CD4-positive, alpha-beta T cell treated with Interleukin-6 for 4 hours (primary cell): ENCODE results near the gene CHMP5.

Source experiments
- DNase-seq: peaks from one replicate; pipeline ENCODE4 v3.0.0-alpha.2; 2020; ENCODE audit warnings: mixed read lengths

The CHMP5 gene

DNA sequence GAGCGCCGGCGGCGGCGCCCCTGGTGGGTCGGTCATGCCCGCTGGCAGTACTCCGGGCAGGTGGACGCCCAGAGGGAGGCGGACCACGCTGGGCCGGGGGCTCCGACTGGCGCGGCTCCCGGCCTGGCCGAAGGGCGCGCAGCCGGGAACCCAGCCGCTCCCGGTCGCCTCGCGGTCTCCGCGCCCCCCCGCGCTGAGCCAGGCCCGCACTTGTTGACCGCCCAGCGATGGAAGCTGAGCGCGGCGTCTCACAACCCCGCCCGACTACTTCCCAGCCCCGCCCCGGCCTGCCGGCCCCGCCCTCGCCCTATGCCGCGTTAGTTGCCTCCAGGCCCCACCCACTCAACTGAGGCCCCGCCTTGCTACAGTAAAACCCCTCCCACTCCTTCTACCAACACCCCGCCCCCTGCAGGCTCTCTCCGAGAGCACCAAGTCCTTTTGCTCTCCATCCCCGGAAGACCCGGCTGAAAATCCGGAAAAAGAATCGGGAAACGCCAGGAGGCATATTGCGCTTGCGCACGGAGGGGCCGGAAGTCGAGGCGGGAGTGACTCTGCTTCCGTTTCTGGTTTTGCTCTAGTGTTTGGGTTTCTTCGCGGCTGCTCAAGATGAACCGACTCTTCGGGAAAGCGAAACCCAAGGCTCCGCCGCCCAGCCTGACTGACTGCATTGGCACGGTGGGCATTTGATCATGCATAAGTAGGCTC lies at the start of gene CHMP5, which contains the start of gene BAG1:
Gene CHMP5 (plus strand): TSS at position 577 of the 705 bp plus-strand sequence. CDS start 30 bp downstream, at position 607.
Gene BAG1 (minus strand): TSS at position 236 of the 705 bp plus-strand sequence.
- DNase-seq, result peak; percentile 100

DNA sequence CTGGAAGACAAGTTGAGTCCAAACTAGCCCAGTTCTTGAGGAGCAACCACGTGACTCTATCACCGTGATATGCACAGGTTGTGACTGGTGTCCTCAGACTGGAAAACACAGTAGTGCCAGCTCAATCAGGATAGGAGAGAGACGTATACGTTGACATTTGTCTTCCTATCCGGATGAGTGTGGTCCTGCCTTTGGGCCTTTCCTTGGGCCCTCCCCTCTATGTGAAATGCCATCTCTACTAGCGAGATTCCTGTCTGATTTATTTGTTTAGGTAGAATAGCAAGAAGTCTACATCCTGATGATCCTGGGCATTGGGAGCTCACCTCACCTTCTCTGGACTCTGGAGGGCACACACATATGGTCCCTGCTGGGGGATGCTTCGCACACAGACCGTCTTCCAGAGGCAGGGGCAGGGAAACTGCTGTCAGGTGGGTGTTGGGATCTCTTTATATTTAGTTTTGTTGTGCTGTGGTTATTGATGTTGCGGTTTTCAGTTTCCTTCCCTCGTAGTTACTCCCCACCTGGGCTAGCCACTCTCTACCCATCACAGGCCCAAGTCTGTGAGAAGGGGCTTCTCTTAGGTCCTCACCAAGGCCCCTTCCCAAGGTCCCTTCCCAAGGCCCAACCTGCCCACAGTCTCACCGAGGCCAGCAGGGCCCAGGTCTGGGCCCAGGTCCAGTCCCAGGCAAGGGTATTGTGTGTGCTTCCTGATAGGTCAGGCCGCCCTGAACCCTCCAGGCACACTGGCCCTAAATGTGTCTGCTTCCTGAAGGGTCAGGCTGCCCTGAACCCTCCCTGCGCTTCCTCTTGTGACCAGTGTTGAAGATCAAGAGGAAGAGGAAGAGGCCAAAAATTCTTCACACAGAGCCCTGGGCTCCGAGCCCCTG lies 43.9 kb upstream of the CHMP5 start:
- DNase-seq, result no peak

DNA sequence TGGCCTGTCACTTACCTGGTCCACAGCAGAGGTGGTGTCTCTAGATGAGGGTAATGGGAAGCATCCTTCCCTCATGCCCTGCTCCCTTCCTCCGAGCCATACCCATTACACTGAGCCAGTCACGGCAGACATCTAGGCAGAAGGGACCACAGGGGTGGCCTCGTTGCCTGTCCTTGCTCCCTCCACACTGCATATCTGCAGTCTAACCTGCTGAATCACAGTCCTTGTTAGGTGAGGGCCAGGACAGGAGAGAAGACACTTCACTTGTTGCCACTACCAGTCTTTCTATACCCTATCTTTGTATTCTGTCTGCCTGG lies 43.3 kb upstream of the CHMP5 start:
- no peak for DNase-seq

DNA sequence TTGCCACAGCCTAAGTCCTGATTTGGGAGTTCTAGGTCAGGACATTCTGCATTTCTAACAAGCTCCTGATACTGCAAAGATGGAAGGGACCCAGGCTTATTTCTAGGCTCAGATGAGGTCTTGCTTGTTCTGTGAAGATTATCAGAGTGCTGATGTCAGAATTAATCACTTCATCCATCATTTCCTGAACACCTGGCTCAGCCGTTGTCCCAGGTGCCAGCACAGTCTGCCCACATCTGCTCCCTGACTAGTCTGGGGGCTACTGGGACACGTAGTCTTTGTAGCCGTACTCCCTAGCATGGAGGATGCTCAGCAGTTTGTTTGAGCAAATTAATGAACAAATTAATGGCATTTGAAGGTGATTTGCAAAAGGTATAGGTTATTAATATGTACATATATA lies 42.8 kb upstream of the CHMP5 start:
- no peak for DNase-seq

DNA sequence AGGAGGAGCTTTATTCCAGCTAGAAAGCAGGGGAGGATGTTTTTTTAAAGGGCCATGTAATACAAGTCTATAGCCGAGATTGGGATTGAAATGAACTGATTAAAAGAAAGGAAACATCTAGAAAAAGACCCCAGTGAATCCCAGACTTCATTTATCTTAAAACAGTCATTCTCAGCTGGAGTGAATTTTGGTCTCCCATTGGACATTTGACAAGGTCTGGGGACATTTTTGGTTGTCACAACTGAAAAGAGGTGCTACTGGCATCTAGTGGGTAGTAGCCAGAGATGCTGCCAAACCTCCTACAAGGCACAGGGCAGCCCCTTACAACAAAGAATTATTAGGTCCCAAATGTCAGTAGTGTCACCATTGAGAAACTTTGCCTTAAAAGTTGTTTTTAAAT lies 41.2 kb upstream of the CHMP5 start:
- no peak for DNase-seq

DNA sequence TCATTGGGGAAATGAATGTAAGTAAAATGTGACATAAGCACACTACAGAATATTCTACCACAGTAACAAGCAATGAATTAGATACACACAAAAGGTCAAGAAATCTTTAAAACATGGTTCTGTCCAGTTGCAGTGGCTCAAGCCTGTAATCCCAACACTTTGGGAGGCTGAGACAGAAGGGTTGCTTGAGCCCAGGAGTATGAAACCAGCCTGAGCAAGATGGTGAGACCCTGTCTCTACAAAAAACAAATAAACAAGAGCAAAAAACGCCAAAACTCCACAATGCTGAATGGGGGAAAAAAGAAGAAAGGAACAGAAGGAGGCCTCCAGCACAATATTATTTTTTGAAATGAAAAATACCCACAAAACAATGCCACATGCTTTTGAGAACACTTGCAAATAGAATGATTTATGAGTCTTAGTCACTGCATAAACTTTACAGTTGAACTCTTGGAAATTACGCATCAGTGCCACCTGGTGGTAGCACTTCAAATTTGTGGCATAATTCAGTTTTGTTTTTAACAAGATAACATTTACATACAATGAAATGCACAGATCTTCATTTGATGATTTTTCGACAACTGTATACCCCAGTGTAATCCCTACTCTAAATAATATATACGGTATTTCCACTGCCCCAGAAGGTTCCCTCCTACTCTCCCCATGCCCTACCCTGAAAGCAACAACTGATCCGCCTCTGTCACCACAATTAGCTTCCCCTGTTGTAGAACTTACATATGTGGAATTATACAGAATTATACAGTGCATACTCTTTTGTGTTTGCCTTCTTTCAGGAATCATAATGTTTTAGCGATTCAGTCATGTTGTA lies 39.3 kb upstream of the CHMP5 start:
- DNase-seq, result peak; percentile 81

- DNase-seq, result no peak
Measured at GRCh38 chr9:33227008-33227398, 37.8 kb upstream of the CHMP5 start.

GRCh38 chr9:33227741-33228140 lies 37.1 kb upstream of the CHMP5 start:
- no peak for DNase-seq

- no peak for DNase-seq
Measured at GRCh38 chr9:33228606-33229005, 36.2 kb upstream of the CHMP5 start.

DNA sequence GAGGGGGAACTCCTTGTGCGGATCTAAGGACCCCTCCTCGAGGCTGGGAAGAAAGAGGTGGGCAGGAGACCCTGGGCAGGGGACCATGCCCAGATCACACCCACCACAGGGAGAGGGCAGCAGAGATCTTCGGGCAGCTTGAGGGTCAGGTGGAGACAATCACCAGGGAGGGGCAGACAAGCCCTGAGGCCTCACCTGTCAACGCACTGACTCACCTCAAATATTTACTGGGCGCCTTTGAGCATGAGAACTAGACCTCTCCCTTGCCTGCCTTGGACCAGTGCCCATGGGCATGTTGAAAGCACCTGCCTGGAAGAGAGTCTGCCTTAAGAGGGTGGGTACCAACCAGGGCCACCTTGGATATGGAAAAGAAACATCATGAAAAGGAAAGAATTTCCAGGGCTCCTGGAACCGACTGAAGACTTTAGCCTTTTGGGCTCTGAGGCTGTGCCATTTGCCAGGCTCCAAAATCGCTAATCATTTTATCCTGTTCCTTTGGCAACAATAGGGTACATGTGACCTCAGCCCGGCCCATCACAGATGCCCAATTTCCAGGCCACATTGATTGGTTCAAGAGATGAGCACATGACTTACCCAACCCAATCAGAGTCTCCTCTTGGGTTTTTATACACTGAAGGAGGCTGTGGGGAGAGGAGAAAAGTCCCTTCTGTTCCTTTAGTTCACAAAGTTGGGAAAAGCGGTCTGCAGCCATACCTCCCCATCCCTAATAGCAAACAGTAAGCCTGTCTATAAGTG lies 35.3 kb upstream of the CHMP5 start:
- no peak for DNase-seq

- DNase-seq, result no peak
Measured at GRCh38 chr9:33230756-33231622, 33.9 kb upstream of the CHMP5 start.

DNA sequence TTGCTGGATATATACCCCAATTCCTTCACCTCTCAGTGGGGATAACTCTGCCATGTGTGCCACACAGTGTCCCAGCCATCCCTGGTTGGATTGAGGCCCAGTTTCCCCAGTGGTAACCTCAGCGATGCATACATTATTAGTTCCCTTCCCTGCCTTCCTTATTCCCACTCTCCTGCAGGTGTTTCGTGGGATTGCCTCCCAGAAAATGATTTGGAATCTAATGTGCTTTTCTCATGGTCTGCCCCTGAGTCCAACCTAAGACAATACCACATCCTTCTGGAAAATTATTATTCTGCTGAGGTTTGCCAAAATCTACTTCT lies 33.3 kb upstream of the CHMP5 start:
- no peak for DNase-seq

DNA sequence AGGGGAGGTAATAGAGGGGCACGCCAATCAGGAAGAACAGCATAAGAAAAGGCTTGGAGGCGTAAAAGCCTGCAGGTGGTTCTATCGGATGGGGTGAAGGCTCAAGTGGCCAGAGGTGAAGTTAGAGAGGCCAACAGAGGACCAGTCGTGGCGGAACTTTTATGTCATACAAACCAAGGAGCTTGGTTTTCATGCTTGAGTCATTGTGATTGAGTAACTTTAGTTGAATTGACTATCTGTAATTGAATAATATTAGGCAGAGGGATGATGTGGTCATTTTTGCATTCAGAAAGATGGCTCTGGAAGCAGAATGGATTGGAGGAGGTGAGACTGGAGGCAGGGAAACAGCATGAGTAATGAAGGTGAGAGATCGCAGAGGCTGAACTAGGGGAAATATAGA lies 32.0 kb upstream of the CHMP5 start:
- DNase-seq, result no peak

DNA sequence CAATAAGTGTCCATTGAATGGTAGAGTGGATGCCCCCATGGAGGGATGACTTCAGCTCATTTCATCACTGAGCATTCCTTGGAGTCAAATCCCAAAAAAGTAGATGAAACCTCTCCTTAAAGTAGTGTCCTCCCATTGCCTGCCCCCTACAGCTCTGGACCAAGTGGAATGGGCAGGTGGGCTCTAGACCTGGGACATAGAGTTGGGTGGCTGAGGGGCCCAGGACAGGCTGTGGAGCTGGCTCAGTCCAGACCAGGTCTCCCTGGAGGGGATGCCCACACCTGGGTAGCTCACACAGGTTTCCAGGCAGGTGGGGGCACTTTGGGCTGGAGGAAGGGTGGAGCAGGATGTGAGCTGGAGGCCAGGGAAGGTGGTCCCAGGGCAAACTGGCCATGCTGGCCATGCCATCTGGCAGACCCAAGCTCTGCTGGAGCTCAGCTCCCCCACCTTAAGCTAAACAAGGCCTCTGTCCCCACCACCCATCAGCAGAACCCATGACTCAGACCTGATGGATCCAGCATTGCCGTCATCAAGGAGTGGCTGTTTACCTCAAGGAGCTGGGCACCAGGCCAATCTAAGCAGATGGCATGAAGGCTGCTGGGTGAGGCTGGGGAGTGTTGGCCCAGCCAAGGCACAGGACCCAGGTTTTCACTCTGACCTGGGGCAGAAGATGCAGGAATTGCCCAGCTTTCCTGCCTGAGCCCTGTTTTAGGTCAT lies 31.1 kb upstream of the CHMP5 start:
- no peak for DNase-seq

DNA sequence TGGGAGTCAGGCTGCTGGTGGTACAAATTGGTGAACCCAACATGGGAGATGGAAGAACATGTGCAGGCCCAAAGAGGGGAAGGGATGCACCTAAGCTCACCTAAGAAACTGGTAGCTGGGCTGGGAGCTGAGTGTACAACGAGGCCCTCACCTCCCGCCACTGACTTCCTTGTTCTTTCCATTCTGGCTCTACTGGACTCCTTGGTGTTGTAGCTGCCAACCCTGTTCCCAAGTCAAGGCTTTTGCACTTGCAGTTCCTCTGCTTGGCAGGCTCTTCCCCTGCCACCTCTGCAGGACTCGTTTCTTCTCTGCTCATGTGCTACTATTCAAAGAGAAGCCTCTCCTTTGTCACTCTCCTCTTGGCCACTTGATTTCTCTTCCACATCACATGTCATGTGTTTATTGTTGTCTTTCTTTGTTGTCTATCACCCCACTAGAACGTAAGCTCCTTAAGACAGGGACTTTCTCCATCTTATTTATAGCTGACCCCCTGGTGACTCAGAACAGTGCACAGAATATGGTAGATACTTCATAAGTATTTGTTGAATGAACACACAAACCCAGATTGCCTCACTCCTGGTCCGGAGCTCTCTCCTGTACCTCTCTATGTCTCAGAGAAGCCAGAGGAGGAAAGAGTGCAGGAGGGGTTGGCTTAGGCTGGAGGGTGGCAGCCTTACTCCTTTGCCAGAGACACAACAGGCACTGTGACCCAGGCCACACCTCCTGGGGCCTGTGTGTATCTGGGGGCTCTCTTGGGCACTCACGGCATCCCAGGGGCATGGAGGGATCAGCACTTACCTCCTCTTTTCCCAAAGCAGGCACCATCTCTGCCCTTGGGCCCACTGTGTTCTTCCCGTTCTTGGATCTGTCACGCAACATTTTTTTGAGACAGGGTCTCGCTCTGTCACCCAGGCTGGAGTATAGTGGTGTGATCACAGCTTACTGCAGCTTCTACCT lies 30.1 kb upstream of the CHMP5 start:
- no peak for DNase-seq

DNA sequence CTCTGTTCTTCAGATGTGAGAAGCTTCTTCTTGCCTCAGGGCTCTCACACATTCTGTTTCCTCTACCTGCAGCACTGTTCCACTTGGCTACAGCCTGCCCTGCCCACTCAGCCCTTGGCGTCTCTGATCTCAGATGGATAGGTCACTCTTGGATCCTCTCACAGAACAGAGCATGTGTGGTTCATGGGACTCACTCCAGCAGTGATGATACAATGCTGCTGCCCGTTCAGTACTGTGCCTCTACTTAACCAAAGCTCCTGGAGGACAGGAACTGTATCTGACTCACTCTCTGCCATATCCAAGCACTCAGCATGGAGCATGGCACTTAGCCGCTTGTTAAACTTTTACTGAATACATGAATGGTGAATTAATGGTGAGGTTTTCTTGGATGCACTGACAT lies 28.3 kb upstream of the CHMP5 start:
- no peak for DNase-seq

DNA sequence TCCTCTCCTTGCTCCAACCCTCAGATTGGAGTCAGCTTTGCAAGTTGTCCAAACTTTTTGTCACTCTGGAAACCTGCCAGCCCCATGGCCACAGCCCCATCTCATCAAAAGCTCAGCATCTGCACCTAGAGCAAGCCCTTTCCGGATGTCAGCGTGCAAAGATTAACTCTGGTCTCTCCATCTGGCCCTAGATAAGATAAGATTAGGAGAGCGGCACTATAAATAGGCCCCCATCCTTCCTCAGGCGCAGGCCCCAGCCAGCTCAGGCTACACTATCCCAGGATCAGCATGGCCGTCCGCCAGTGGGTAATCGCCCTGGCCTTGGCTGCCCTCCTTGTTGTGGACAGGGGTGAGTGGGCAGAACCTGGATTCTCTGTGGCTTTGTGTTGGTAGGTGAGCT lies 24.9 kb upstream of the CHMP5 start, which contains the start of gene SPINK4:
Gene SPINK4 (plus strand): TSS at position 247 of the 400 bp plus-strand sequence. CDS start 42 bp downstream, at position 289.
- DNase-seq, result no peak

- no peak for DNase-seq
Measured at GRCh38 chr9:33241298-33241697, 23.6 kb upstream of the CHMP5 start.

DNA sequence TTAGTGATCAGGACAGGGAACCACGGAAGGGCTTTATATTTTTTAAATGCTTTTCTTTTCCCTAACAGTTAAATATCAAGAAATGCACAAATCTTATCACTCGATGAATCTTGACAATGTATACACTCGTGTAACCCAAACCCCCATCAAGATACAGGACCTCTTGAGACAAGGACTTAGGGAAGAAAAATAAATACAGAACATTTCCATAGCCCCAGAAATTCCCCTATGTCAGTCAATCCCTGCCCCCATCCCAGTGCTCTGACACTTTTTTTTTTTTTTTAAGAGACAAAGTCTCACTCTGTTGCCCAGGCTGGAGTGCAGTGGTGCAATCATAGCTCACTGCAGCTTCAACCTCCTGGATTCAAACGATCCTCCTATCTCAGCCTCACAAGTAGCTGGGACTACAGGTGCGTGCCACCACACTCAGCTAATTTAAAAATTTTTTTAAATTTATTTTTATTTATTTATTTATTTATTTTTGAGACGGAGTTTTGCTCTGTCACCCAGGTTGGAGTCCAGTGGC lies 22.2 kb upstream of the CHMP5 start:
- DNase-seq, result no peak
